C4-2B (cell line): ENCODE data around the gene BANF2.

Experiments used
- ZFX ChIP-seq: fragments of 450-650 bp; IDR thresholded peaks from 2 replicates; pipeline ENCODE4 v1.6.1; 2017
- TF ChIP-seq, protein P1 (sequence below): fragments of 450-650 bp; conservative IDR thresholded peaks from 2 replicates; pipeline ENCODE4 v1.5.1; 2017; ENCODE audit warnings: mild to moderate bottlenecking

DNA sequence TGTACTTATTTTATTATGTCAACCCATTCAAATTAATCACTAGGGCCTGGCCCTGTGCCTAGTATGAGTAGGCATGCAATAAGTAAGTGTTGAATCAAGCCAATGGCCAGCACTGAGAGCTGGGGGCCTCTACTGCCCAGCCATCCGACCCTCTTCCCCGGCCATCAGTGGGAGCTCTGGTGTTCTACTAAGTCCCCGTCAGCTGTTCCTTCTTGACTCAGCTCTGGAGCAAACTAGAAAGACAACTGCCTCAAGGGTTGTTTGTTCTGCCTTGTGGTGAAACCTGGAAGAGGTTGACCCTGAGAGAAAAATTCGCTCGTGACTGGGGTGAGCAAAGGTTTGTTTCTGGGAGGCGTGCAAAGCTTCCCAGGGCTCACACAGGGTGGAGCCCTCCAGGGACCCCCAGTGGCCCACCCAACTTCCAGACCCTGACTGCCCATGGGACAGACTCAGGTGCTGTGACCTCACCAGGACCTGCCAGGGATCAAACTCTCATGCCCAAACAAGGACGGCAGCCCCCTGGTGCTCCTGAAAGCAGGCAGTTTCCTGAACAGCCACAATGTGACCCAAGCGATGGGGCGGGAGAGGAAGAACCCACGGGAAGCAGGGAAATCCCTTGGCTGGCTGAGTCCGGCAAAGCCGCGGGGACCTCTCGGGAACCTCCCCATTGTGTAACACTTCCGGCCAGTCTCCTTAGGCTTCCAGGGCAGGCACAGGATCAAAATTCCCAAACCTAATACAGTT, 50.4 kb downstream of the BANF2 start:
- TF ChIP-seq, protein P1, sequence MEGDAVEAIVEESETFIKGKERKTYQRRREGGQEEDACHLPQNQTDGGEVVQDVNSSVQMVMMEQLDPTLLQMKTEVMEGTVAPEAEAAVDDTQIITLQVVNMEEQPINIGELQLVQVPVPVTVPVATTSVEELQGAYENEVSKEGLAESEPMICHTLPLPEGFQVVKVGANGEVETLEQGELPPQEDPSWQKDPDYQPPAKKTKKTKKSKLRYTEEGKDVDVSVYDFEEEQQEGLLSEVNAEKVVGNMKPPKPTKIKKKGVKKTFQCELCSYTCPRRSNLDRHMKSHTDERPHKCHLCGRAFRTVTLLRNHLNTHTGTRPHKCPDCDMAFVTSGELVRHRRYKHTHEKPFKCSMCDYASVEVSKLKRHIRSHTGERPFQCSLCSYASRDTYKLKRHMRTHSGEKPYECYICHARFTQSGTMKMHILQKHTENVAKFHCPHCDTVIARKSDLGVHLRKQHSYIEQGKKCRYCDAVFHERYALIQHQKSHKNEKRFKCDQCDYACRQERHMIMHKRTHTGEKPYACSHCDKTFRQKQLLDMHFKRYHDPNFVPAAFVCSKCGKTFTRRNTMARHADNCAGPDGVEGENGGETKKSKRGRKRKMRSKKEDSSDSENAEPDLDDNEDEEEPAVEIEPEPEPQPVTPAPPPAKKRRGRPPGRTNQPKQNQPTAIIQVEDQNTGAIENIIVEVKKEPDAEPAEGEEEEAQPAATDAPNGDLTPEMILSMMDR = no peak
- TF ChIP-seq ZFX = no peak
